ENCODE data around the gene FAF1. TPM values are rescaled to one million over a fixed set of nuclear protein-coding genes. Genes with fewer than 3 reads are reported as not detected.

FAF1 gene
- total RNA-seq, 2 donors from 2014 or later = 48.8 to 52.6 TPM

DNA sequence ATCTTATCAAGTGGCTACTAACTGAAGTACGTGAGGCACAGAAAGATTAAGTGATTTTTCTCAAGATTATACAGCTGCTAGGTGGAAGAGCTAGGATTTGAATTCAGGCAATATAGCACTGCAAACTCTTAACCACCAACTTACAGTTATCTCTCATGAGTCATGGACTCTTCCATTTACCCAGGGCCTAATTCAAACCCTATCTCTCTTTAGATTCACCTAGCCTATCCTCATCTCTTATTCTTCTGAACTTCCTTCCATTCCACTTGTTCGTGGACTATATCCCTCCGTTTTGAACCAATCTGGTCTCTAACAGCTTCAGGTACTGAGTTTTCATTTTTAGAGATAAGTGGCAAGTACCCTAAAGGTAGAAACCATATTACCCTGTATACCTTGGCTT lies 444.0 kb downstream of the FAF1 start:
- no peak for ATAC-seq
- intact Hi-C loops (cut with DNase I, micrococcal nuclease) = no loop called here
- DNase-seq = no peak

DNA sequence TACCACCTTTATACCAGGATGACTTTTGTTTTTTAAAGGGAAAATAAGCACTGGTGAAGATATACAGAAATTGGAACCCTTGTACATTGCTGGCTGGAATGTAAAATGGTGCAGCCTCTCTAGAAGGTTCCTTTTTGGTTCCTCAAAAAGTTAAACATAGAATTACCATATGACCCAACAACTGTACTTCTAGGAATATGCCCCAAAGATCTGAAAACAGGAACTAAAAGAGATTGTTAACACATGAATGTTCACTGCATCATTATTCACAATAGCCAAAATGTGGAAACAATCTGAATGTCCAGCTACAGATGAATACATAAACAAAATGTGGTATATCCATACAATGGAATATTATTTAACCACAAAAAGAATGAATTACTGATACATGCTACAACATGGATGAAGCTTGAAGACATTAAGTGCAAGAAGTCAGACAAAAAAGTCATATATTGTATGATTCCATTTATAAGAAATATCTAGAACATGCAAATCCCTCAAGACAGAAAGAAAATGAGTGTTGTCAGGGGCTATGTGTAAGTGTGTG lies 452.0 kb downstream of the FAF1 start:
- intact Hi-C loops (cut with DNase I, micrococcal nuclease) = no loop called here
- ATAC-seq (no peak), DNase-seq (no peak)

DNA sequence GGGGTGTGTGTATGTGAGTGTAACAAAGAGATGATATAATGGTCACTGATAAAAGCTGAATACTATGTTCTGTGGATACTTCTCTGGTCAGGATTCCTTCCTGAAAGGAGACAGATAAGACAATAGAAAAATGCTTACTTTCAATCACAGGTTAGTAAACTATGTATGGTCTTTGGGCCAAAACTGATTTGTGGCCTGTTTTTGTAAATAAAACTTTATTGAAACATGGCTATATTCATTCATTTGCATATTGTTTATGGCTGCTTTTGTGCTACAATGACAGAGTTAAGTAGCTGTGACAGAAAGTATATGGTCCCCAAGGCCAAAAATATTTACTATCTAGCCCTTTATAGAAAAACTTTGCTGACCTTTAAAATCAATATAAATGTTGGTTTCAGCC lies 454.6 kb downstream of the FAF1 start:
- intact Hi-C loops (cut with DNase I, micrococcal nuclease) = no loop called here
- no peak for ATAC-seq

DNA sequence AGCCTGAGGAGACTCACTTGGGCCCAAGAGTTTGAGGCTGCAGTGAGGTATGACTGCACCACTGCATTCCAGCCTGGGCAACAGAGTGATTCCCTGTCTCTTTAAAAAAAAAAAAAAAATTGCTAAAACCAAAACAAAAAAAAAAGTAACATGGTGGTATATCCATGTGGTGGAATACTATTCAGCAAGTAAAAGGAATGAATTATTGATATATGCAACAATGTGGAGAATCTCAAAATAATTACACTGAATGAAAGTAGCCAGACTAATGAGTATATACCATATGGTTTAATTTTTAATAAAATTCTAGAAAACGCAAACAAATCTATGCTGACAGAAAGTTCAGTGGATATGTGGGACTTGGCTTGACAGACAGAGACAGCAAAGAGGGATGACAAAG lies 456.6 kb downstream of the FAF1 start:
- intact Hi-C loops (cut with DNase I, micrococcal nuclease) = no loop called here
- no peak for DNase-seq
- ATAC-seq = no peak

More for the DNA sequence above, 454.6 kb downstream of the FAF1 start:
- DNase-seq = no peak

DNA sequence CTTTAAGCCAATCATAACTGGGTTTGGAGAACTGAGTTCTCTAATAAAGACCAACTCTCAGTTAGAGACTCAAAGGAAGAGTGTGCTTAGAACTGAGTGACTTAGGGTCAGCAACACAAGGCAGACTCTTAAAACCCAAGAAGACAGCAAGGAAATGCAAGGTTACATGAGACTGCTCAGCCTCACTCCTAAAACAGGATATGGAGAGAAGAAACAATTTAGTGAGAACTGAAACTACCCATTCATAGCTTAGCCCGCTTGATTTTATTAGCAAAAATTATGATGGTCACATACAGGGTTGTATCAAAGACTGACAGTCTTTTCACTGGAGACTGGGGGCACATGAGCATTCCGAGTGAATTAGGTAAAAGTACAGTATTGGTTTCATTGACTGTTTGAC lies 457.9 kb downstream of the FAF1 start:
- DNase-seq = no peak
- intact Hi-C loops (cut with DNase I, micrococcal nuclease) = no loop called here

DNA sequence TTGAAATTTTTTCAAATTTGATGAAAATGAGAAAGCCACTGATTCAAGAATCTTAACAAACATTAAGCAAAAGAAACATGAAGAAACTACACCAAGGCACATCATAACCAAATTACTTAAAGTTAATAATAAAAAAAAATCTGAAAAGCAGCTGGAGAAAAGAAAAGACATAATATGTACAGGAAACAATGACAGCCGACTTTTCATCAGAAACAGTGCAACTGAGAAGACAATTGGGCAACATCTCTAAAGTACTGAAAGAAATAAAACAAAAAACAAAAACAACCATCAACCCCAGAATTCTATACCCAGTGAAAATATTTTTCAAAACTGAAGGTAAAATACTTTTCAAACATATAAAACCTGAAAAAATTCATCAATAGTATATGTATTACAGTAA lies 463.1 kb downstream of the FAF1 start:
- intact Hi-C loops (cut with DNase I, micrococcal nuclease) = no loop called here
- no peak for DNase-seq
- ATAC-seq = no peak

More for the DNA sequence above, 457.9 kb downstream of the FAF1 start:
- ATAC-seq = no peak

GRCh38 chr1:50493710-50494109 lies 466.4 kb downstream of the FAF1 start:
- peak; percentile 99 for ATAC-seq
- intact Hi-C loops (cut with DNase I, micrococcal nuclease) = no loop called here
- DNase-seq = peak; percentile 33 to 41

DNA sequence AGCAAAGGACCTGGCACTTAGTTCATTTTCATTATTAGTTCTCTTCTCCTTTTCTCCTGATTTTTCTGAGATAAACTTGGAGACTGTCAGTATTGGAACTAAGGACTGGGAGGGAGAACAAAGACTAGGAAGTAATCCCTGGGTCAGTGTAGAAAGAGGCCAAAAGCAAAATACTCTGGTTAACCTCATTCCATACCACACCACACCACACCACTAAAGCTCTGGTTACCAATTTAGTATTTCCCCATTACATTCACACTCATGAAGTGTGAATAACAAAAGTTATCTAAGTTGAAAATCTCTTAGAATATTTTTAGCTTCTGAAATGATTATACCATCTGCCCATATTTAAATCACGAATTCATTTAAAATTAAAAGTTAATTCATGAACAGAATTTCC lies 467.9 kb downstream of the FAF1 start:
- DNase-seq (no peak), ATAC-seq (no peak)
- intact Hi-C loops (cut with DNase I, micrococcal nuclease) = no loop called here

DNA sequence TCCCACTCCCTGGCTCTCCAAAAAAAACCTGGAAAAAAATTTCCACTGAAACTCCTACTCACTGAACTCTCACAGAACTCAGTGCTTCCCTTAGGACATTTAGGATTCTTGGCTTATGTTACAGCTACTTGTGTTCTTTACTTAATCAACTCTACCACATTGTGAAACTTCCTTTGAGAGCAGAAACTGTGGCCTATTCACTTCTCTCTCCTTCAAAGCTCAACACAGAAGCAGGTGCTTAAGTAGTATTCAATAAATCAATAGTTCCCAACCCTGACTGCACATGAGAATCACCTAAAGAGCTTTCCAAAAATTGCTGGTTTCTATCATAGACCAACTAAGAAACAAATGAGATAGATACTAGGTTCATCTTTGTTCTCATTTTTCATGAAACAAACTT lies 468.9 kb downstream of the FAF1 start:
- DNase-seq = no peak
- ATAC-seq = no peak
- intact Hi-C loops (cut with DNase I, micrococcal nuclease) = no loop called here

DNA sequence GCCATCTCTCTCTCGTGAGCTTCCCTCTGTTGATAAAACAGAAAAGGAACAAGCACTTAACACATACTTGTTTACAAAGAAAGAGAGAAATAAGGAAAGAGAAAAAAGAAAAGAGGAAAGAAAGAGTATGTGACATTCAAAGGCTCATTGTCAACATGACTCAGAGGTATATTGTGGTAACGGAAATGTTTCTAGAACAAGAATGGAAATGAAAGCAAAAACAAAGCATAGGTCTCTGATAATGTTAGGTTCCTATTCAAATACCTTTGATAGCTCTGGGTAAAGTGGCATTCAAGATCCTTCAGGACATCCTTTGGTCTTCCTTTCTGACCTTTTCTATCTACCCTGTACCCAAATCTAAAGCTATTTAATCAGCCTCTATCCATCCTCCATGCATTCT lies 469.4 kb downstream of the FAF1 start:
- DNase-seq (no peak), ATAC-seq (no peak)
- intact Hi-C loops (cut with DNase I, micrococcal nuclease) = no loop called here

DNA sequence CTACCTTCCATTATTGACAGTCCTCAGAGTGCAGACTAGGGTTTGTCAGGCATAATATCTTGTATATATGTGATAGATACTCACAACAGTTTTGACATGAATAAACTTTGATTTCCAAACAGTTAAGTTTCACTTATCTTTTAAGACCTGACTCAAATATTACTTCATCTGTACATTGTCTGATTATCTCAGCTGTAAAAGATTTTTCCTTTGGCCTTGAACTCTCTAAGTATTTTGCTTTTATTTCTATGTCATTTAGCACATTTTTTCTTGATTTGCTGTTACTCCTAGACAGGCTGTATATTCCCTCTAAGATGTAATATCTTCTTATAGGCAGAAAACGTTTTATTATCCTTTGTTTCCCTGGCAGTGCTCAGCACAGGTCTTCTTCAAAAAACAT lies 471.2 kb downstream of the FAF1 start:
- ATAC-seq (no peak), DNase-seq (no peak)
- intact Hi-C loops (cut with DNase I, micrococcal nuclease) = no loop called here

GRCh38 chr1:50488356-50488755 lies 471.7 kb downstream of the FAF1 start:
- ATAC-seq = no peak
- DNase-seq = no peak
- intact Hi-C loops (cut with DNase I, micrococcal nuclease) = no loop called here

GRCh38 chr1:50487725-50488124 lies 472.3 kb downstream of the FAF1 start:
- ATAC-seq (no peak), DNase-seq (no peak)
- intact Hi-C loops (cut with DNase I, micrococcal nuclease) = no loop called here

DNA sequence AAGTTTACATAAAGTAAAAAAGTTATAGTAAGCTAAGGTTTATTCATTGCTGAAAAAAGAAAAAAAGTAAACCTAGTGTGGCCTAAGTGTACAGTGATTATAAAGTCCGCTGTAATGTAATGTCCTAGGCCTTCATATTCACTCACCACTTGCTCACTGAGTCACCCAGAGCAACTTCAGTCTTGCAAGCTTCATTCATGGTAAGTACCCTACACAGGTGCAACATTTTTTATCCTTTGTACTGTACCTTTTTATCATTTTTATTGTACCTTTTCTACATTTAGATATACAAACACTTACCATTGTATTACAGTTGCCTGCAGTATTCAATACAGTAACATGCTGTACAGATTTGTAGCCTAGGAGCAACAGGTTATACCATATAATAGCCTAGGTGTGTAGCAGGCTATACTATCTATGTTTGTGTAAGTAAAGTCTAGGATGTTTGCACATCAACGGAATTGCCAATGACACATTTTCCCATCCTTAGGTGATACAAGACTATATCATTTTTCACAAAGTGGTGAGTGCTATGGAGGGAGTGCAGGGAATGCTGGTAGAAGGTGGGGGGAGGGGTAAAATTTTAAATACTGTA lies 478.8 kb downstream of the FAF1 start:
- peak; percentile 75 for ATAC-seq
- intact Hi-C loops (cut with DNase I, micrococcal nuclease) = no loop called here
- no peak for DNase-seq

DNA sequence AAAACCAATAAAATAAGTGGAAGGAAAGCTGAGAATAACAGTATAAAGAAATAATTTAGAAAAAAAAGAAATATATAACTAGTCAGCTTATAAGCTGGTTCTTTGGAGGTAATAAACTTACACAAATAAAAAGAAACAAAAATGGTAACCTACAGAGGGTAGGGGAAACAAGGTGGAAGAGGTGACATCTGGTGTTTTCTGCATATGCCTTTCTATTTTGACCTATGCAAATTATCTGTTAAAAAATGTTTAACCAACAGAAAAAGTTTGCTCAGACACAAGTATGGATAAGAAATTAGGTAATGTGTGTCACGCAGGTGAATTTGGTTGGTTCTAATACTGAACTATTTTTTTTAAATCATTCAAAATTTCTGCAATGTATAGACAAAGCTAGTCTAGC lies 483.3 kb downstream of the FAF1 start:
- intact Hi-C loops (cut with DNase I, micrococcal nuclease) = no loop called here

DNA sequence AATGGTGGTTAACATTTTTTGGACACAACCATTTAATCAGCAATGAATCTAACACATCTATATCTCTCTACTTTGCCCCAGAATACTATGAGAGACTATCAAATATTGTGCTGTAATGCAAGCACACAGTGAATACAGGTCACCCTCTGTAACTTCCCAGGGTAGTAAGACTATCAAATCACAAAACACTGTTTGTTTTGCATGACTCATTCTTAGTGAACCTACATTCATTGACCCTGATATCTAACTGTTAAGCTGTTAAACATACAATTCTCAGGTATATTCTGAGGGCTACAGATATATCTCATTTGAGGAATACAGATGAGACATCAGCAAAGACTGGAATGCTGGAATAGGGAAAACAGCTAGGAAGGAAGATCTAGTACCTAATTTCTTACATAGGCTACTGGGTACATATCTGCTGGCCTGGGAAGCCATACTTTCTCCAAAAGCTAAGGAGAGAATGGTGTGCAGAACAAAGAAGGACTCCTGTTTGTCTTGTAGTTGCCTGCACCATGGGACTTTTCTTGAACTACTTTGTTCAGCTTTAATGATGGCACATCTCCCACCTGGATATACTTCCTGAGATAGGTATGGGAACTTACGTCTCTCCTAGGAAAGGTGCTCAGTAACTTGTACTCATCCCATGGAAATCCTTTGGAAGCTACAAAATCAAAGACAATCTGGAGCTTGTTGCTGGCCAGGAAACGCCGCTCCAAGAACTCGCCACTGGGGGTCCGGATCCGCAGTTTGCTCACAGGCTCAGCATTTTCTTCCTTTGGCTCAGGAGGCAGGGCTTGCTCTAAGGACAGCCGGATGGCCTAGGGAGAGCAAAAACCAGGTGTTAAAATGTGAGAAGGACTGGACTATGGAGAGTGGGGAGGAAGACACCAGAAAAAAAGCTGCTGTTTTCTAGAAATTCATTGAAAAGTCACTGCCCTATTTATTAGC lies 484.9 kb downstream of the FAF1 start:
- intact Hi-C loops (cut with DNase I, micrococcal nuclease) = no loop called here
- ATAC-seq (peak; percentile 99), DNase-seq (no peak)

More for the DNA sequence above, 483.3 kb downstream of the FAF1 start:
- no peak for ATAC-seq
- DNase-seq = no peak

DNA sequence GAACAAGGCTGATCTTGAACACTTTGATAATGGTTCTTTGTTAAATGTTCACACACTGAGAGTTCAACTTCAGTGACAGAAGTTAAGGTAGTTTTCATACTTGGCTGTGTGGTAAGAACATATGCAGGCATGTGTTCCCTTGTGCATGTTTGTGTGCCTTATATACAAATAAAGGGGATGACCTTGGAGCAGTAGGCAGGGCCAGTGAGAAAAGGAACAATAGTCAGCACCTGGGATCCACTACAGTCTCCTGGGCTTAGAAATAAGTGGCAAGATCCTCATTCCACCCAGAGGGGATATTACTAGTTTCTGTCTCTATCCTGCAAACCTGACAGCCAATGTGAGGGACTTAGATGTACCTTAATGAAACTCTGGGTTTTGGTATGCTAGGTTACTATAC lies 486.6 kb downstream of the FAF1 start:
- intact Hi-C loops (cut with DNase I, micrococcal nuclease) = no loop called here
- DNase-seq = no peak
- no peak for ATAC-seq

DNA sequence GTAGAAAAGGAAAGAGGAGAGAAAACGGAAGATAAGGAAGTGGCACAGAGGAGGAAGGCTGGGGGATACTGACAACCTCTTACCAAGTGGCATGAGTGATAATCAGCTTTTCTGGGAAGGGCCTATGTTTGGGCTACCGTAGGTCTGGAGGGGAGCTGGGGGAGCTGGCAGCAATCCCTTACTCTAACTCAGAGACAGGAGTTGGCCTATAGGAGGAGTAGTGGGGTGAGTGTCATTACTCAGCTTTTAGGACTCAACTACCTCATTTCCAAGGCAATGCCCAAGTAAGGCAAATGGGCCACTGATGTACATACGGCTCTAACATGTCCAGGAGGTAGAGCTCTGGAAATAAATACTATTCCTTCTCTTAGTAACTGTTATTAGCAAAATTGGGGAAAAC lies 488.1 kb downstream of the FAF1 start:
- DNase-seq (no peak), ATAC-seq (no peak)
- intact Hi-C loops (cut with DNase I, micrococcal nuclease) = no loop called here

GRCh38 chr1:50462964-50463363 lies 497.1 kb downstream of the FAF1 start:
- DNase-seq = no peak
- ATAC-seq = peak; percentile 55
- intact Hi-C loops (cut with DNase I, micrococcal nuclease) = no loop called here

- ATAC-seq (no peak), DNase-seq (no peak)
- intact Hi-C loops (cut with DNase I, micrococcal nuclease) = no loop called here
These were observed 501.6 kb downstream of the FAF1 start for GRCh38 chr1:50458507-50458906.
